Esophagus squamous epithelium (tissue), 4 donors: ENCODE data around the gene METTL6.

Experiments
- POLR2A ChIP-seq, 4 donors: fragments of 450-650 bp; IDR thresholded peaks; one replicate each; pipeline ENCODE4 v1.6.1; 2017; ENCODE audit warnings: antibody characterized with exemption in 4 of 4, mild to moderate bottlenecking in 4 of 4, moderate library complexity in 3 of 4
- TF ChIP-seq, protein P1 (sequence below), 6 experiments: fragments of 450-650 bp in 4 of 6; fragments of 200-600 bp in 2 of 6; sonication (generic) in 2 of 6; IDR thresholded peaks; one replicate each; pipeline ENCODE4 v1.5.1; 2016 to 2019; ENCODE audit warnings: antibody characterized with exemption in 6 of 6, mild to moderate bottlenecking in 4 of 6, moderate library complexity in 4 of 6

DNA sequence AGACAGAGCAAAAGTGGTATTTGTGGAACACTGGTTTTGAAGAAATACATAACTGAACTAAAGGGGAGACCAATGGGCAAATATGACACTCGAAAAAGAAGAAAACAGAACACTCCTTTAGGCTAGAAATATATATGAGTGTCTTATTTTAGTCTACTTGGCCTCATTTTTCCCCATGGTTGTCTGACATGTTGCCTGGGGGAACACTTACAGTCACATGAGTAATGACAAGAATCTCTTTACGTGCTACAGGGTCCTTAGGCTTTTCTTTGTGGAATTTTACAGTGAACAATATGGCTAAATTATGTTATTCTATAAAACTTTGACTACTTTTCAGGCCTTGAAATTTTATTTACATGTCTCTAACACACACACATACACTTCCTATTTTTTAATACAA lies 17.6 kb downstream of the METTL6 start:
- TF ChIP-seq, protein P1, sequence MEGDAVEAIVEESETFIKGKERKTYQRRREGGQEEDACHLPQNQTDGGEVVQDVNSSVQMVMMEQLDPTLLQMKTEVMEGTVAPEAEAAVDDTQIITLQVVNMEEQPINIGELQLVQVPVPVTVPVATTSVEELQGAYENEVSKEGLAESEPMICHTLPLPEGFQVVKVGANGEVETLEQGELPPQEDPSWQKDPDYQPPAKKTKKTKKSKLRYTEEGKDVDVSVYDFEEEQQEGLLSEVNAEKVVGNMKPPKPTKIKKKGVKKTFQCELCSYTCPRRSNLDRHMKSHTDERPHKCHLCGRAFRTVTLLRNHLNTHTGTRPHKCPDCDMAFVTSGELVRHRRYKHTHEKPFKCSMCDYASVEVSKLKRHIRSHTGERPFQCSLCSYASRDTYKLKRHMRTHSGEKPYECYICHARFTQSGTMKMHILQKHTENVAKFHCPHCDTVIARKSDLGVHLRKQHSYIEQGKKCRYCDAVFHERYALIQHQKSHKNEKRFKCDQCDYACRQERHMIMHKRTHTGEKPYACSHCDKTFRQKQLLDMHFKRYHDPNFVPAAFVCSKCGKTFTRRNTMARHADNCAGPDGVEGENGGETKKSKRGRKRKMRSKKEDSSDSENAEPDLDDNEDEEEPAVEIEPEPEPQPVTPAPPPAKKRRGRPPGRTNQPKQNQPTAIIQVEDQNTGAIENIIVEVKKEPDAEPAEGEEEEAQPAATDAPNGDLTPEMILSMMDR (IDR thresholded peaks at IDR 0.05): no peak
- no peak for TF ChIP-seq POLR2A (IDR thresholded peaks at IDR 0.05)
